Measurements from ENCODE around the gene CBLB. TPM values are rescaled to one million over a fixed set of nuclear protein-coding genes. Genes with fewer than 3 reads are reported as not detected.

Gene CBLB
- total and polyA plus RNA-seq, 2 experiments from 2014 or later: 20.5 to 47.7 TPM

- DNase-seq (ENCODE audit: low spot score) (no peak), ATAC-seq (no peak)
- no peaks in the 10 kb centered on the region for H3K9me2 ChIP-seq (ENCODE audit: insufficient read depth)
- H3K4me2 ChIP-seq: no peak overlapping the region
- peaks cover 3% of the 10 kb centered on the region; the same call in 2 of the 3 replicates for H3K4me1 Mint-ChIP-seq
- no peaks in the 10 kb centered on the region for H3F3A ChIP-seq (replicated peaks; ENCODE audit: low read depth)
- H3K4me3 ChIP-seq: no peak overlapping the region
- H4K20me1 ChIP-seq (replicated peaks; ENCODE audit: insufficient read depth): peaks cover 6% of the 10 kb centered on the region; the same call in 1 of the 2 replicates
- H3K36me3 ChIP-seq (ENCODE audit: insufficient read depth): no peaks in the 10 kb centered on the region
- no peak overlapping the region for H3K4me3 Mint-ChIP-seq
- no peaks in the 10 kb centered on the region for H3K4me1 ChIP-seq (ENCODE audit: insufficient read depth)
- no peaks in the 10 kb centered on the region for H3K27me3 Mint-ChIP-seq (ENCODE audit: insufficient read depth, low read depth, poor library complexity)
- no peaks in the 10 kb centered on the region for H3K27me3 ChIP-seq (ENCODE audit: insufficient read depth)
- H2AFZ ChIP-seq: no peak overlapping the region
- H3K79me2 ChIP-seq (replicated peaks; ENCODE audit: insufficient read depth): peaks cover 69% of the 10 kb centered on the region
- no peak for TF ChIP-seq REST (IDR thresholded peaks at IDR 0.05; ENCODE audit: unreplicated experiment)
- no peak for TF ChIP-seq ZNF462 (CRISPR knock-in tag; IDR thresholded peaks at IDR 0.05)
- TF ChIP-seq CTCF (conservative IDR thresholded peaks at IDR 0.05; ENCODE audit: low read depth in 2 of 2): no peak
- TF ChIP-seq POLR2AphosphoS5 (IDR thresholded peaks at IDR 0.05; ENCODE audit: low read depth): no peak
- no peak overlapping the region for H3K27ac Mint-ChIP-seq
- no peaks in the 10 kb centered on the region for H3K9me3 Mint-ChIP-seq
- H3K27ac ChIP-seq (ENCODE audit: low read depth): no peak overlapping the region
- peaks cover 23% of the 10 kb centered on the region; the same call in 2 of the 3 replicates for H3K36me3 Mint-ChIP-seq (ENCODE audit: low read depth)
These were observed 12.2 kb downstream of the CBLB start for GRCh38 chr3:105856605-105857004.

All from GM23338 (cell line).